ENCODE measurements around the gene SEC22C.
A peak's percentile ranks its signal among the peaks of the same experiment; 100 is the strongest.
"Not testable (repeated sequence)": the region's sequence is repeated elsewhere in the genome, so short reads cannot be mapped to it uniquely, and the experiment has no call there.

SEC22C gene

DNA sequence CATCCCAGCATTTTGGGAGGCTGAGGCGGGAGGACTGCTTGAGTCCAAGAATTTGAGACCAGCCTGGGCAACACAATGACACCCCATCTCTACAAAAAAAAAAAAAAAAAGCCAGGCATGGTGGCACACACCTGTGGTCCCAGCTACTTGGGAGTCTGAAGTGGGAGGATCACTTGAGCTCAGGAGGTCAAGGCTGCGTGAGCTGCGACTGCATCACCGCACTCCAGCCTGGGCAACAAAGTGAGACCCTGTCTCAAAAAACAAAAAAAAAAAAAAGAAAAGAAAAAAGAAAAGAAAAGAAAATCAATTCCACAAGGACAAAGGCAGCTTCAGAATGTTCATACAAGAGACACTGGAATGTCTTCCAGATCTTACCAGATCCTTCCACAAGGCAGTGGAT lies 2.4 kb downstream of the SEC22C start:
- not testable (repeated sequence) for DNase-seq

DNA sequence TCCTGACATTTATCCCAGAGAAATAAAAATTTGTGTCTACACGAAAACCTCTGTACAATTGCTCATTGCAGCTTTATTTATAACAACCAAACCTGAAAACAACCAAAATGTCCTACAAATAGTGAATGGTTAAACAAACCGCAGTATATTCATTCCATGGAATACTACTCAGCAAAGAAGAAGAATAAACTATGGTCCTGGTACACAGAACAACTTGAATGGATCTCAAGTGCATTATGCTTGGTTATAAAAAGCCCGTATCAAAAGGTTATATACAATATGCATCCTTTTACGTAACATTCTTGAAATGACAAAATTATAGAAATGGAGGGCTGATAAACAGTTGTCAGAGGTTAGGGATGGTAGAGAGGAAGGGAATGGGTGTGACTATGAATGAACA lies 3.7 kb downstream of the SEC22C start:
- no peak for DNase-seq

DNA sequence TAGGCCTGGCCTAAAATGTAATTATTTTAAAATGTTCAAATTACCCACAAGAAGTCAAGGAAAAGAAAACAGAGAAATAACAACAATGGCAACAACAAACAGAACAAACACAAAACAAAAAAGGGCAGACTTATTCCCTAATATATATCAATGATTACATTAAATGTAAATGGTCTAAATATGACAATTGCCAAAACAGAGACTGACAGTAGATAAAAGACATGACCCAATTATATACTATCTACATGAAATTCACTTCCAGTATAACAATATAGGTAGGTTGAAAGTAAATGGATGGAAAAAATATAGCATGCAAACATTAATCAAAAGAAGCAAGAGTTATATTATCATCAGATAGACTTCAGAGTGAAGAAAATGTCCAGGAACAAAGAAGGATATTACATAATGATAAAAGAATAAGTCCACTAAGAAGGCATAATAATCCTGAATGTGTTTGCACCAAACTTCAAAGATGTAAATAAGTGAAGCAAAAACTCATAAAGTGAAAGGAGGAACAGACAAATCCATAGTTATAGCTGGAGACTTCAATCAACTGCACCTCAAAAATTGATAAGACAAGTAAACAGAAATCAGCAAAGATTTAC lies 6.5 kb downstream of the SEC22C start:
- DNase-seq = no peak

DNA sequence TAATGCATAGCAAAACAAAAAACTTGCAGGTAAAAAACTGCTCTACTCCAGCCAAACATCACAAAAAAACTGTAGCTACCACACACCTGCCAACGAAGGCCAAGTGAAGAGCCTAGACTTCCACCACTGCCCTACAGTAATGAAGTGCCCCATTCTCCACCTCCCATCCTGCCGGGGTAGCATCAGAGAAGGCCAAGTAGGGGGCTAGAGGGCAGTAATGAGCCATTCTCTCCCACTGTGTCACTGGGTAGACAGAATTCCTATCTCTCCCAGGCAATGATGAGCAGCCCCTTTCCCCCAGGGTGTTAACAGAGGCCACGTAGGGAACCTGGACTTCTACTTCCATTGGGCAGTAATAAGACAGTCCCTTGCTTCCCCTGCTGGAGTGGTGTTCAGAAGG lies 9.5 kb downstream of the SEC22C start:
- peak; percentile 17 for DNase-seq

DNA sequence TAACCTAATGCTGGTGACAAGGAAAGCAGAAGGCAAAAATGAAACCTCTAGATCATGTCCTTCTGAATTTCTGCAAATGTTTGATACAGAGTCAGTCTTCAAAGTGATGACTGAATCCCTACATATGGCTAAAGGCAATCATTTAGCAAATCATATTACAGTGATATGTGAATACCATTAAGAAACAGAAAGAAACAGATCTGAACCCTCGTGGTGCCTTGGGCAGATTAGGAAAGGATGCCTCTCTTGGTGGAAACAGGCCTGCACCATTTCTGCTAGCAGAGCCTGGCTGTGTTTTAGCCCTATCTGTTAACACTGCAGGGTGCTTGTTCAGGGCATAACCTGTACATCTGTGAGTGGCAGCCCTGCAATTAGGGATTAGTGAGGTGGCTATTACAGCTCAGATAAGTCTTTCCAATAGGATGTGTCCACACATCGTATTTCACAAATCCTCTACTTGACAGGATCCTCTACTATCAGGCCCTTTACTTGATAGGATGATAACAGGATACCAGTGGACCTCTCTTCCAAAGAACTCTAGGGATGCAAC lies 12.1 kb downstream of the SEC22C start:
- DNase-seq = no peak

DNA sequence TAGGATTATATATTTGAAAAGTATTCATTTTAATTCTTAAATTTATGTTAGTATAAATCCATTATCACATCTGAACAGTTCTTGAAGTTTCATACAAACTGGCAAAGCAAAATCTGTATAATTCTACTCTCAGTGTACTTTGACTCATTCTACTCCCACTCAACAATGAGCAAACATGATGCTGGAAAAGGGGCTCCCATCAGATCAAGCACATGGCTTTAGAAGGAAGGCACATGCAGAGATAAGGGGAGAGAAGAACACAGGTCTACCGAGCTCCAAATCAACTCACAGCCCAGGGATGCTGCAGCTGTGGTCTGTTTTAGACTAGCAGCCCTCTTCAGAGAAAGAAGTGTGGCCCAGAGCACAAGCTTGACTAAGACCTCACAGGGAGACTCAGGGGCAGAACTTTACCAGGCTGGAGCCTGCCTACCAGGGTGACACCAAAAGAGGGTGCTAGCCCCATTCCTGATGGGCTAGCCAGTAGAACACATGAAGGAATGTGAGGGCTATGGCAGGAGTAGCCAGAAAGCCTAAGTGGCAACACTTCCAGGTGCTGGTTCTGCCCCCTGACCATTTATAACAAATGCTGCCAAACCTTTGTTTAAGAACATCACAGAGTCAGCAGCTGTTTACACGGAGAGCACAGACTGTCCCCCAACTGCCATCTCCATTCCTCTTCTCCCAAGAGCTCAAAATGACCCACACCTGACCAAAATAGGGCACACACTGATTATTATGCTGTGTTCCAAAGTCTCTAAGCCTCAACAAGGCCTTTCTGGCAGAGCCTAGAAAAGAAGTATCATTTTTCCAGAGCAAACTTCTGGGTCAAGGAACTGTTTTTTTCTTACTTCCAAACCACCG lies 19.5 kb downstream of the SEC22C start:
- no peak for DNase-seq

DNA sequence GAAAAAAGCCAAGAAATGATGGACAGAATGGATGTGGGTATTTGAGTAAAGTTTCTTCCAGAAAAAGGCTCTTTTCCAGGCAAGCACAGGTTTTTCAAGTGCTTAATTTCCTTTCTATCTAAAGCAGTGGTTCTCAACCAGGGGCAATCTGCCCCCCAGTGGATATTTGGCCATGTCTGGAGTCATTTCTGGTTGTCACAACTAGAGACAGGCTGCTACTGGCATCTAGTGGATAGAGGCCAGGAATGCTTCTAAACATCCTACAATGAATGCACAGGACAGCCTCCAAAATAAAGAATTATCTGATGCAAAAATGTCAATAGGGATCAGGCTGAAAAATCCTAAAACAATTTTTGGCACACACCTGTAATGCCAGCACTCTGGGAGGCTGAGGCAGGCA lies 23.9 kb downstream of the SEC22C start:
- DNase-seq = no peak

DNA sequence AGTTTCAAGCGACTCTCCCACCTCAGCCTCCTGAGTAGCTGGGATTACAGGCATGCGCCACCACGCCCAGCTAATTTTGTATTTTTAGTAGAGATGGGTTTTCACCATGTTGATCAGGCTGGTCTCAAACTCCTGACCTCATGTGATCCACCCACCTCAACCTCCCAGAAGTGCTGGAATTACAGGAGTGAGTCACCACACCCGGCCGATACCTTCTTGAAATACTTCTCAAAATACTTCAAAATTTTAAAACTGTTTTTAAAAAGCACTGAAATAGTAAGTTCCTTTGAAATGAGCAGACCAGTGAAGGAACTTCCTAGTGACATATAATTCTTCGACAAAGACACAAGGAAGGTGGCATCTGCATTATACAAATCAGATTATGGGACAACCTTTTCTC lies 24.9 kb downstream of the SEC22C start:
- not testable (repeated sequence) for DNase-seq

DNA sequence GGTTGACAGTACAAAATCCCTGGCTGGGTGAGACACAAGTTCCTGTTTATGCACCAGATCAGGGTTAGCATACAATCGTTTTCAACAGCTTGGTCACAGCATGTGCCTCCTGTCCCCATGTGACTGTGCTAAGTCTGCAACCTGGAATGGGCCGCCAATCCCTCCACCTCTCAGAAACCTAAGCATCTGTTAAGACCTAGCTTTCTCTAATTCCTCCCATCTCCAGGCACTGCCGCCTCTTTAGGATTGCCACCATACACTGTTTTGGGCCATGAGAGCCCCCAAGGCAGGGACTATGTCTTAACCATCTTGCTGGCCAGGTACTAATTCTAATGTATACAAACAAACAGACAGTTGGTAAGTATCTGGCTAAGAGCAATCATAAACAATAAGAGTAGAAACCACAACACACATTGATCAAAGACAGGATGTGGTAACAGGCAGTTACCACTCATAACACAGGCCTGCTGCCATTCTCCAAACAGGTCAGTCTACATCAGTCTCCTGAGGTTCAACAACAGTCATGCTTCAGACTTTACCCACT lies 25.6 kb downstream of the SEC22C start:
- no peak for DNase-seq

DNA sequence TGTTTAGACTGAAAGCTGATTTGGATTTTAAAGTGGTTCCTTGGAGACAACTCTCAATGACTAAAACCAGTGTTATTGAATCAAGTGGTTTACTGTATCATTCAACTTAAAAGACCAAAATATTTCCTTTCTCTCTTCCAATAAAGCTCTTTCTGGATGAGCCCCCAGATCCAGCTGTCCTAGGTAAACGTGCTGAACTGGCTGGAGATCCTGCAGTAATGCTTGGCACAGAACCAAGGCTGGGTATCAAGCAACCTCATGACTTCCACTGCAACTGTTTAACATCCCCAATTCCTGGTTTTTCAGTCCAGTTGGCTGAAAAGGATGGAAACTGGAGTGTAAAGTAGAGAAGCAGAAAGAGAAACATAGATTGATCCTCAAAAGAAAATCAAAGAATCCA lies 28.9 kb downstream of the SEC22C start:
- no peak for DNase-seq

DNA sequence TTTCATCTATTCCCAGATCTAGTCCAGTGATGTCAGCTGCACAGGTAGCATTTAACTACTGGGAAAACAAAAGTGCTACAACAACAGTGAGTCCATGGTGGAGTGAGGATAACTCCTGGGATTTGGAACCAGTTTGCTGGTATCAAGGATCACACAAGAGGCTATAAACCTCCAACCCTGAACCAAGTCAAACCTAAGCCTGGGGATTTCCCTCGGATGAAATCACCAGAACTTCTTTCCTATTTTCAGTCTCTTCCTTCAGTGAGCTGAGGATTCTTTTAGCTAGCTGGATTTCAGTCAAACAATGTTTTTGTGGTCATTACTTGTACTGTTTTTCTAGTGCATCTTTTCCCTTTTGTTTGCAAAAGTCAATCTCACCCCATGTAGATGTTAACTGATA lies 31.5 kb downstream of the SEC22C start:
- DNase-seq = no peak

DNA sequence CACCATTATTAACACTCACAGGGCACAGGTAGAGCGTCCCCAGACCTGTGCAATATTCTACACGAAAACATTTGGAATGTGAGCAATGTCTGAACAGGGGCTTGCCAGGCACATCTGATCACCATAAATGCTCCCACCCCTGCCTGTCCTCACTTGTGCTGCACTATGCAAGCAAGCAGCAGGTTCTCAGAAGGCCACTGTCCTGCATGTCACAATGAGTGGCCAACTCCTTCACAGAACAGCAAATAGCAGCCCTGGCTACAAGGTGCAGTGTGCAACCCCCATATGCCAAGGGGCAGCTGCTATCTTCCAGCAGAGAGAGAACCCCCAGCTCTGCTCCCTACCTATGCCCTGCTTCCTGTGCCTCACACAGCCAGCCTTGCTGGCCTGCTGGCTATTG lies 32.6 kb downstream of the SEC22C start:
- DNase-seq = no peak

DNA sequence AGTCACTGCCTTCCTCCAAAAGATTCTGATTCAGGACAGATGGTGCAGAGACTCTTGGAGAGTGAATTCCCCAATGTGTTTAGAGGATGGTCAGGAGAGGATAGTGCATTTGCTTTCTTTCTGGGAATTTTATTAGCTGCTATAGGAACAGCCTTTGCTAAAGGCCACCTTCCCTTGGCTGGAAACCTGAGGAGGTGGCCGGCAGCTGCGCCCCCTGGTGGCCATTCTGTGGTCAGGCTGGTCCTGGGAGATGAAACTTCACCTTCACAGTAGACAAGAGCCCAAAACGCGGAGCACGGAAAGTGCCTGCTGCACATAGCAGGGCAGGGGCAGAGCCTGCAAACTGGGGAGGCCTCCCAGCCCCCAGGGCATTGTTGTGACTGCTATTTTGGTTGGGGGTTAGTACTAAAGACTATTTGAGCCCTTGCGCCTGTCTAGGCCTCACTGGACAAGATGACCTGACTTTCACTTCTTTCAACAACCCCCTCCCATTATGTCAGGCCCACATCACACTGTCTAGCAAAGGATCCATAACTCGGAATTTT lies 34.3 kb downstream of the SEC22C start:
- DNase-seq = peak; percentile 41

DNA sequence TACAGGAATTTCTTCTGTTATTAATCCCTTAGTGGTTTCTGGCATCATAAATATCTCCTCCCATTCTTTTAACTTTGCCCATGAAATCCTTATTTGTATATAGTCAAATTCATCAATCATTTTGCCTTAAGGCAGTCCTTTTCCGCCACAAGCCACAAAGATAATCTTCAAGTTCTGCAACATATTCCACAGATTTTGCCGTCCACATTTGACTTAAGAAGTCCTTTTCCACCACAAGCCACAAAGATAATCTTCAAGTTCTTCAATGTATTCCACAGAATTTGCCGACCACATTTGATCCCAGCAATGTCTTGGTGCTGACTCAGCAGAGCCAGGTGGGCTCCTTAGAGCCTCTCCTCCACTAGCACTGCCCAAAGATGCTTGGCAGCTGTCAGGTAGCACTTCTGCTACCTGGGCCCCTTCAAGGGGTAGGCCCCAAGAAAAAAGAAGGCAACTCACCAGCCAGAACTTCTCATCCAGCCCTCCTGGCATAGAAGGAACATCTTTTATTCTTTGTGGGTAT lies 35.0 kb downstream of the SEC22C start:
- no peak for DNase-seq

DNA sequence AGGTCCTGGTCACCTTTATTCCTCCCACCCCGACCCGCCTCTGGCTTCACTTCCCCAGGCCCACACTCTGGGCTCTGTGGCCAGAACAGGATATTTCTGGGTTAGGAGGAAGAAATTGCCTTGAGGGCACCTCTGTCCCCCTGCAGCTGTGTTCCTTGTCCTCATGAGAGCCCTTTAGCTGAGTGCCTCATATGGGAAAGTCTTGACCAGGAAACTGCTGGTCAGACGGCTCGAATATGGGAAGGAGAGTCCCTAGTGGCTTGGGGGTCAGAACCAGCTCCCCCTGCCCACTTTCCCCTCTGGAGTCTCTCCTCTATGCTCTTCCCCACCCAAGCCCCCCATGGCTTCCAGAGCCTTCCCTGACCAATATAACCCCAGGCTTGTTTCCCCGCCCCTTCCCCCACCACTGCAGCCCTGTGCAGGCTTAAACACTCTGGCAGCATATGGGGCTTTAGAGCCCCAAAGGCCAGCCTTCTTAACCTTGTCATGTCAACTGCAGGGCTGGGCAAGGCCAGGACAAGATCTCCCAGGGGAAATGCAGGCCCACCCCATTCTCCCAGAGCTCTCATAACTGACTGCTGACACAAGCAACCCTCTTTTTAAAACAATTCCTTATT lies 36.4 kb downstream of the SEC22C start:
- no peak for DNase-seq

DNA sequence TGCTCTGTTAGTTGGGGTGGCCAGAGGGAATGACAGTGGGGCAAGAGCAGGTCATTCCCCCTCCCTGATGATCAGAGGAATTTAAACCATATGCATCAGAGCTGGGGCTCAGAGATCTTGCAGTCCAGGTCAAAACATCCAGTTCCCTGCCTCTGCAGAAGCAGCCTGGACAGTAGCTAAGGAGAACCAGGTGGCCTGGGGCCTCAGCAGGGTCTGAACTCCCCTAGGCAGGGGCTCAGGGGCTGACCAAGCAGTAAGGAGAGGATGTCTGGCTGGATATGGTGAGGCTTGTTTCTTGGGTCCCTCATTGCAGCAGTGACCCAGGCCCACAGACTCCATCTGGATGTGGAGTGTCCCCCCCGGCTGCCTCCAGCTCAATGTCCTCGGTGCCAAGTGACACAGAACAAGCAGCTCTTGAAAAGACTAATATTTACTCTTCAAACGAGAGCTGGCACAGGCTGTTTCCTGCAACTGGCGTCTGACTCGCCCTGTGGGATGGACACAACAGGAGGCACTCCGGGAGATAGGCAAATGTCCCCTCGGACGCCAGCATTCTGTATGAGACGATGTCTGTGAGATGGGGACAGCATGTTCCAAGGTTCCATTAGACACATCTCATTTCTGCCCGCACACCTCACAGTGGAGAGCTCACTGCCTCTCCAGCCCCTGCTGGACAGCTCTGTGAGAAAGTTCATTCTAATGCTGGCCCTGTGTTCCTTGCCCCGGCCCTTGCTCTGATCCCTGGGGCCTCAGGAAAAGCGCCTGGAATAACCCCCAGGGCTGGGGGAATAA lies 37.1 kb downstream of the SEC22C start:
- DNase-seq = no peak

DNA sequence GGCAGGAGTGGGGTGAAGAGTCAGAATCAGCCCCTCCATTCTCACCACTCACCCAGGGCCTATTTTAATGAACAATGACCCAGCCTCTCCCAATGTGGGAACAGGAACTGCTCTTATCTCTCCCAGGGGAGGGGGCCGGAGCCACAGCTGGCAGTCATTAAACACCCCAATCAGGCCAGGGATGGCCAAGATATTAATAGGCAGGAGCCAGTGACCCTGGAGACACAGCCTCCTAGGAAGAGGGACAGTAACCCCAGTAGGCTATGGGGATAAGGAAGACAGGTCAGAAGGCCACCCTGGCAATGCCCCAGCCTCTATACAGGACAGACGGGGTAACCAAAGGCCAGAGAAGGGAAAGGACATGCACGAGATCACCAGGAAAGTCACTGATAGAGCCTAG lies 40.7 kb downstream of the SEC22C start:
- DNase-seq = no peak

DNA sequence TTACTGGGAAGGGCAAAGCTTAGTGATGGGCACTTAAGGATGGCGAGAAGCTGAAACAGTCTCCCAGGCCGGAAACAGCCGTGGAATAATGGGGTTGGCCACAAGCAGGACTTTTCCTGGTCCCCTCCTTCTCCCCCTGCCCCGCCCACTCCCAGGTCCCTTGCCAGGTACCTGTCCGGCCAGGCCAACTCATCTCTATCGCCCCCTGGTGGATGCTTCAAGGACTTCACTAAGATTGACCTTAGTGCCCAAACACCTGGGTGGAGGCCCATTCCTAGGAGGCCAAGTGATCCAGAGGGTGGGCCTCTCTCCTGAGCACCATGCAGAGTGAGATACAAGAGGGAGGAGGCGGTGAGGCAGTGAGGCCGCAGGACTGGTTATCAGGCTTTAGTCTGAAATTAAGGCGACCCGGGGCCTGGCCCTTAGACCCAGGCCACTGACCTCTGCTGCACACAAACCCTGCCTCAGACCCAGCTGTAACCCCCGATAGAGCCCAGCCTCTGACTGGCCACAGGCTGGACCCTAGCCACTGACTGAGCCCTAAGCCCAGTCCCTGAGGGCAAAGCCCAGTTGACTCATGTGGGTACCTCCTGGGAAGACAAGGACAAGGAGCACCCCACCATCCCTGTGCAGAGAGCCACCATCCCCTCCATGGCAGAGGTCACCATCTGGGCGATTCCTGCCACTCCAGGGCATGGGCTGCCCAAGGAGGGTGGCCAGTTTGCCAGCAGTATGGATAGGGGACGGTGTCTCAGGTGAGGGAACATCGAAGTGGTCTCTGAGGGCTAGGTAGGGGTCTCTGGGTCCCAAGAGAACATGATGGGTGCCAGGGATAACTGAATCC lies 41.7 kb downstream of the SEC22C start:
- DNase-seq = no peak

DNA sequence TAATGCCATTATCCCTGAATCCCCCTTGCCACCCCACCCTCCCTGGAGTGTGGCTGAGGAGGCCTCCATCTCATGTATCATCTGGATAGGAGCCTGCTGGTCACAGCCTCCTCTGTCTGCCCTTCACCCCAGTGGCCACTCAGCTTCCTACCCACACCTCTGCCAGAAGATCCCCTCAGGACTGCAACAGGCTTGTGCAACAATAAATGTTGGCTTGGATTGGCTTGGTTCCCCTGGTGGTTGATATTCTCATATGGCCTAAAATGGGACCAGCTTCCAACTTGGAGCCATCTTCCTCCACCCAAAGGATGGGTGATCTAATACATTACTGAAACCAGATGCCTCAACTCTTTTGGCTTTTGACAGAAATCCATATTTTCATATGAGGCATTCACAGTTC lies 44.4 kb downstream of the SEC22C start:
- DNase-seq = no peak

DNA sequence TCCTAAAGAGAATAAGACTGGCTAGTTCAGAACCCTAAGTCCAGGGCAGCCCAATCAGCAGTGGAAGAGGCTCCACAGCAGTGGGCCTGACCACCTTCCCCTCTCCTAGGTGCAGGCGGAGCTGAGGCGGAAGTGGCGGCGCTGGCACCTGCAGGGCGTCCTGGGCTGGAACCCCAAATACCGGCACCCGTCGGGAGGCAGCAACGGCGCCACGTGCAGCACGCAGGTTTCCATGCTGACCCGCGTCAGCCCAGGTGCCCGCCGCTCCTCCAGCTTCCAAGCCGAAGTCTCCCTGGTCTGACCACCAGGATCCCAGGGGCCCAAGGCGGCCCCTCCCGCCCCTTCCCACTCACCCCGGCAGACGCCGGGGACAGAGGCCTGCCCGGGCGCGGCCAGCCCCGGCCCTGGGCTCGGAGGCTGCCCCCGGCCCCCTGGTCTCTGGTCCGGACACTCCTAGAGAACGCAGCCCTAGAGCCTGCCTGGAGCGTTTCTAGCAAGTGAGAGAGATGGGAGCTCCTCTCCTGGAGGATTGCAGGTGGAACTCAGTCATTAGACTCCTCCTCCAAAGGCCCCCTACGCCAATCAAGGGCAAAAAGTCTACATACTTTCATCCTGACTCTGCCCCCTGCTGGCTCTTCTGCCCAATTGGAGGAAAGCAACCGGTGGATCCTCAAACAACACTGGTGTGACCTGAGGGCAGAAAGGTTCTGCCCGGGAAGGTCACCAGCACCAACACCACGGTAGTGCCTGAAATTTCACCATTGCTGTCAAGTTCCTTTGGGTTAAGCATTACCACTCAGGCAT lies 45.6 kb downstream of the SEC22C start:
- DNase-seq = peak; percentile 4
